Measurements from ENCODE around the gene FAM107B. TPM values are rescaled to one million over a fixed set of nuclear protein-coding genes. Genes with fewer than 3 reads are reported as not detected.
A peak's percentile ranks its signal among the peaks of the same experiment; 100 is the strongest.

FAM107B gene
- total and polyA plus RNA-seq, 2 donors (not counting 3 experiments of a cell fraction or from before 2014, with no cell fraction given): 39.2 to 176 TPM

DNA sequence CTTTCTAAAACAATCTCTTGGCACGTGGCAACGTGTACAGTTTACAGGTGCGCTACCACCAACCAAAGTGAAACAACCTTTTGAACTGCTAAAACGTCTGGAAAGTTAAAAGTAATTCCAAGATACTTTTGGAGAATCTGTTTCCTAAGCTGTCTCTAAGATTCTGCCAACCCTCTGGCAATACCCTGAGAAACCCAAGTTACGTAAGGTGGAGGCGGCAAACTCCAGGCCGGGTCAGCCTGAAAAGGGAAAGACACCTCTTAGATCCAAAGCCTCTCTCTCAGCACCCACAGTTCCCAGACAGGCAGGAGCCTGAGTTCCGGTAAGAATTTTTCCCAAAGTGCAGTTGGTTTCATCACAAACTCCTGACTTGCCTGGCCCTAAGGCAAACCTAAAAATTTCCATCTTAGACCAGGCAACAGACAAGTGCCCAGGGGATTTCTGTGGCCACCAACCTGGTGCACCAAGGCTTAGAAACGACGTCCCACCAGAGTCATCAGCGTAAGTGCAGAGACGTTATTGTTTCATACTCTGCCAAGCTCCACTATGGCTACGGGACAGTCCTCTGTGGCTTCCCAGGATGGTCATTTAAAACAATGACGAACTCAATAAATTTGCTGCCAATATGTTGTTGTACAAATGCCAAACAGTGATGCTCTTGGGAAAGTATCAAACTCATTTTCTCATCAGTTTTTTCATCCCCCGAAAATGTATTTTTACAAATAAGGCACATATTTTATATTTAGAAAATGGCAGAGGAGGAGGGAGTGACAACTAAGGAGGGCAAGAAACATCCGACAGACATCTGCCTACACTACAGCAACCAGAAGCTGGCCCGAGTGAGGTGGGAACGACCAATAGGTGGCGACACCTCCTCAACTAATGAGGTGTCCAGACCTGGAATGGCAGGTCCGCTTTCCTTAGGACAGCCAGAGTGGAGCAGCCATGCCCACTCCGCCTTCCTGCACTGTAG lies 238.2 kb downstream of the FAM107B start:
- no peak overlapping the region for H3K4me2 ChIP-seq (ENCODE audit: insufficient read depth, low read length)
- peaks cover 98% of the 10 kb centered on the region for H3K79me2 ChIP-seq (ENCODE audit: control insufficient read depth, insufficient read depth, low read length)
- H3K27ac ChIP-seq (ENCODE audit: insufficient read depth, low read depth, low read length): no peak overlapping the region
- no peak overlapping the region for H3K4me3 ChIP-seq (replicated peaks in 1 of 3; ENCODE audit: insufficient read depth in 1 of 3, low read depth in 1 of 3, low read length in 3 of 3)
- no peak overlapping the region for H2AFZ ChIP-seq (ENCODE audit: low read depth, low read length)
- no peaks in the 10 kb centered on the region for H3K27me3 ChIP-seq (ENCODE audit: control insufficient read depth in 2 of 2, insufficient read depth in 2 of 2, low read length in 2 of 2)
- H3K9ac ChIP-seq (replicated peaks; ENCODE audit: extremely low read depth, insufficient read depth, low read length): no peak overlapping the region
- H3K4me1 ChIP-seq (ENCODE audit: control insufficient read depth, extremely low read depth, insufficient read depth, low read length): no peaks in the 10 kb centered on the region
- peaks cover 7% of the 10 kb centered on the region for H4K20me1 ChIP-seq (replicated peaks; ENCODE audit: control insufficient read depth, extremely low read depth, insufficient read depth, low read length)
- intact Hi-C loops (cut with micrococcal nuclease) (loop anchor here (1.0 to 5.0 kb wide), 5 partner anchors 42 to 436 kb away; partner anchors contain the start of genes CDNF, HSPA14 and MSANTD7), dilution Hi-C loops (cut with MboI; ENCODE audit: extremely low pct_ligation_motif_present, low sequenced_read_pairs) (no loop called here)
- TF ChIP-seq, protein P1, sequence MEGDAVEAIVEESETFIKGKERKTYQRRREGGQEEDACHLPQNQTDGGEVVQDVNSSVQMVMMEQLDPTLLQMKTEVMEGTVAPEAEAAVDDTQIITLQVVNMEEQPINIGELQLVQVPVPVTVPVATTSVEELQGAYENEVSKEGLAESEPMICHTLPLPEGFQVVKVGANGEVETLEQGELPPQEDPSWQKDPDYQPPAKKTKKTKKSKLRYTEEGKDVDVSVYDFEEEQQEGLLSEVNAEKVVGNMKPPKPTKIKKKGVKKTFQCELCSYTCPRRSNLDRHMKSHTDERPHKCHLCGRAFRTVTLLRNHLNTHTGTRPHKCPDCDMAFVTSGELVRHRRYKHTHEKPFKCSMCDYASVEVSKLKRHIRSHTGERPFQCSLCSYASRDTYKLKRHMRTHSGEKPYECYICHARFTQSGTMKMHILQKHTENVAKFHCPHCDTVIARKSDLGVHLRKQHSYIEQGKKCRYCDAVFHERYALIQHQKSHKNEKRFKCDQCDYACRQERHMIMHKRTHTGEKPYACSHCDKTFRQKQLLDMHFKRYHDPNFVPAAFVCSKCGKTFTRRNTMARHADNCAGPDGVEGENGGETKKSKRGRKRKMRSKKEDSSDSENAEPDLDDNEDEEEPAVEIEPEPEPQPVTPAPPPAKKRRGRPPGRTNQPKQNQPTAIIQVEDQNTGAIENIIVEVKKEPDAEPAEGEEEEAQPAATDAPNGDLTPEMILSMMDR (IDR thresholded peaks at IDR 0.05; ENCODE audit: extremely low read depth in 1 of 2, insufficient read depth in 1 of 2, low read depth in 1 of 2, low read length in 2 of 2): peak; percentile 55 to 59
- TF ChIP-seq, protein P2, sequence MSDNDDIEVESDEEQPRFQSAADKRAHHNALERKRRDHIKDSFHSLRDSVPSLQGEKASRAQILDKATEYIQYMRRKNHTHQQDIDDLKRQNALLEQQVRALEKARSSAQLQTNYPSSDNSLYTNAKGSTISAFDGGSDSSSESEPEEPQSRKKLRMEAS (IDR thresholded peaks at IDR 0.05; ENCODE audit: insufficient read depth, insufficient read length): no peak
- TF ChIP-seq POLR2AphosphoS5 (IDR thresholded peaks at IDR 0.05; ENCODE audit: insufficient read depth, low read depth, low read length): peak; percentile 38
- TF ChIP-seq POLR2A (IDR thresholded peaks at IDR 0.05; ENCODE audit: low read depth, low read length): no peak
- peak; percentile 70 for FAIRE-seq
- ChIA-PET POLR2A (no interaction called here), CTCF (interaction anchor here (0.8 to 3.9 kb wide), 22 partner anchors 8 to 301 kb away, joined by 3 to 38 read pairs (median 4); partner anchors contain the start of genes CDNF, HSPA14 and MSANTD7)
- H3K9me1 ChIP-seq (replicated peaks; ENCODE audit: control insufficient read depth, extremely low read depth, insufficient read depth, low read length): no peaks in the 10 kb centered on the region
- H3K9me3 ChIP-seq (replicated peaks; ENCODE audit: control insufficient read depth, insufficient read depth, low read length): no peaks in the 10 kb centered on the region
- DNase-seq (ENCODE audit: low read depth, low spot score): peak; percentile 65
- peaks cover 13 to 35% of the 10 kb centered on the region in 2 experiments for H3K36me3 ChIP-seq (ENCODE audit: control insufficient read depth in 2 of 2, extremely low read depth in 1 of 2, insufficient read depth in 2 of 2, low read length in 2 of 2)
- BruUV-seq (replicated peaks): no TSS peak

All from endothelial cell of umbilical vein (primary cell).